GM21381 (cell line): ENCODE data around the gene TSPAN2.

Source experiments
- ATAC-seq: cut with Tn5 transposase; IDR thresholded peaks from one replicate; pipeline ENCODE4 v1.9.1; 2021; ENCODE audit warnings: mild to moderate bottlenecking, moderate library complexity; ENCODE audit not compliant: unreplicated experiment

The TSPAN2 gene

DNA sequence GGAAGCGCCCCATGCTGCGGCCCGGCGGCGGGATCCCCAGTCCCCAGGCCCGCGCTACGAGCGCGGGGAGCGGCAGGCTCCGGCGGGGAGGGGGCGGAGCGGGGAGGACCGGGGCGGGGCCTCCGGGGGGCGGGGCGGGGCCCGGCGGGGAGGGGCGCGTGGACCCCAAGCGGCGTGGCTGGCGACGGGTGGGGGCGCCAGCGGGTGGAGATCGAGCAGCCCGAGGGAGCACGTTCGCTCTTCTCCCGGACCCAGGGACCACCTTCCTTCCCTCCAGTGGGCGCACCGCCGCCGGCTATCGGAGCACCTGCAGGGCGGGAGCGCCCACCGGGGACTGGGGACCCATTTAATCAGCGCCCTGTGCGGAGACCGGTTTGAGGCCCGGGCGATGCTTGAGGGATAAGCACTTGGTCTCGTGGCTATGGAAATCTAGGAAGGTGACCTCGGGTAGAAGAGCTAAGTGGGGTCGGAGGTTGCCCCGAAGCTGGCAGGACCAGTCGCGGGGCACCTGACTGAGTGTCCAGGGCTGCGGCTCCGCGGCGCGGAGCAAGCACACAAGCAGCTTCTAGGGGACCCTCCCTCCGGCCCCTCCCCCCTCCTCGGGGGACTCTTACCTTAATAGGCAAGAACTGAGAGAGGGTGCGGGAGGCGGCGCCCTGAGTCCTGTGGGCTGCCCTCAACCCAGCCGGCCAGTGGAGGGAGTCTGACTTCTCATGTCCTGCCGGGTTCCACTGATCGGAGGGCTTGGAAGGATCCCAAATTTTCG, at the start of gene TSPAN2:
TSPAN2 (minus strand) TSS at position 84 of the 766 bp plus-strand sequence; CDS start at position 13, 71 bp downstream.
- ATAC-seq: no peak

DNA sequence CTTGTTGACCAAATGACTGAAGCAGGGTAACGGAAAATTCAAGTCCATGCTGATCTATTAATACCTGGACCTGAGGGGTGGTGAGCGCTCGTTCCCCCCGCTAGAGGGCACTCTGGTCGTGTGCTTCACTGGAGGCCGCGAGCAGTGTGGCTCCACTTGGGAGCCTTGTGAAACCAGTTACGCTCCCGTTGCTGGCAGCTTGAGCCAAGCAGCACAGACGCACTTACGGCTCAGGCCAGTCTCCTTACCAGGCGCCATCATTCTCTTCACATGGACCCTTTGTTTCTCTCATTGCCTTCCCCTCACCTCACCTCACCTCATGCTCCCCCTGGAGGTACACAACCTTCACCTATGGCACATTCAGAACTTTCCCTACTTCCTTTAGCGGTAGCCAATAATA, 49.7 kb upstream of the TSPAN2 start:
- ATAC-seq: peak; percentile 94

DNA sequence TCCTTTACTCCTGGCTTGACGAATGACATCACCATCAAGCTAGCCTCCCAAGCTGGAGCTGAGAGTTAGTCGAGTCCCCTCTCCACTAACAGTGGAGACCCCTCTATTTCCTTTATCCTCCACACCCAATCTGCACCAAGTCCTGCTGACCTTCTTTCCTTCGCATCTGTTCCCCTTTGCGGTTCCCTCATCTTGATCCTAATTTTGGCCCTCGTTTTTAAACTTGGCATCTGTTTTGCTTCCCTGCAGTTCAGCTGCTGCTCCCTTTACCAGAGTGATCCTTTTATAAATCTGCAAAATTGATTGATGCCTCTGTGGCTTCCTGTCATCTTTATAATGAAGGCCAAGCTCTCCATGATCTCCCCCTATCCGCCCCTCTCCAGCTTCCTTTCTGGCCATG, 49.0 kb upstream of the TSPAN2 start:
- no peak for ATAC-seq

DNA sequence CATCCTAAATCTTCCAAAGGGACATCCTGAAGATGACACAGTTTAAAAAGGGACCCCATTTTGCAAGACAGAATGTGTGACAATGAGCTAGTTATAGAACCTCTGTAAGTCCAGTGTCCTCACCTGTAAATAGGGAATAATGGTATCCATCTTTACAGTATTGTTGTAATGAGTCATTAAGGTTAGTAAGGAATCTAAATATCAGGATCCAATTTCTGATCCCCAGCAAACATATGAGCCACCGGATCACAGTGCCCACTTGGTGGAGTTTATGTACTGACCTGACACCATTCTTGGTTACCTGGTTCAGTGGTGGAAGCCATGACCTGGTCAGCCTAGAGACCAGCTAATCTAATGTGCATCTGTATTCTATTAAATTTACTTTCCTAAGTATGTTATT, 47.9 kb upstream of the TSPAN2 start:
- no peak for ATAC-seq

DNA sequence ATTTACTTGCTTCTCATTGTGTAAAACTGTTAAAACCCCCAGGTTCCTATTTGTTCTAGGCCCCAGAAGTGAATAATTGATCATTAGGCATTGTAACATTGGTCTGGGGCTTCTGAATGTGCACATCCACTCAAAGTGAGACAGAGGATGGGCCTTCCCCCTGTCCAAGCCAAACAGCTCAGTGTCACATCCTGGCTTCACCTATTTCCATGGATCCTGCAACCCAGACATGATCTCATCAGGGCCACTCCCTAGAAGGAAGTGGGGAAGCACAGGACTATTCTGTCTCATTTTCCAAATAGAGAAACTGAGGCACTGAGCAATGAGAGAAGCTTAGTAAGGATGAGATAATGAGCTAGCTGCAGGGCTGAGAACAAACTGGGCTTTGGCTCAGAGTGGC, 47.4 kb upstream of the TSPAN2 start:
- no peak for ATAC-seq

GRCh38 chr1:115136106-115136505, 46.8 kb upstream of the TSPAN2 start:
- no peak for ATAC-seq

- no peak for ATAC-seq
These were observed 46.4 kb upstream of the TSPAN2 start for GRCh38 chr1:115135681-115136080.

GRCh38 chr1:115134850-115135480, 45.7 kb upstream of the TSPAN2 start:
- ATAC-seq: no peak

DNA sequence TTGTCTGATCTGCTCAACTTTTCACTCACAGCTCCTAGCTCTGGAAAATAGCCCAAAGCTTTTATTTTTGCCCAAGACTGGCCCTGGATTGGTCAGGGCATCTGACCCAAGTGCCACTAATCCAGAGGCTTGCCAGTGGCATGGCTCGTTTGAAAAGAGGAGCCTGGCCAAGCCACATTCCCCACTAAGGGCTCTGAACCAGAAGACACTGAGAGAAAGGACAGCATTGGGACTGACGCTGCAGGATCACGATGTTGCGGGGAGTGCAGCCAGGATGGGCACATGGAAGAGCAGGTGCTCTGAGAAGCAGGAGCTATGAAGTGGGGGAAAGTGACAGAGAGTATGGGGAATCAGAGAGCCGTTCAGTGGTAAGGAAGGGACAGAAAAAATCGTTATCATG, 44.9 kb upstream of the TSPAN2 start:
- ATAC-seq: no peak

GRCh38 chr1:115133440-115133839, 44.1 kb upstream of the TSPAN2 start:
- ATAC-seq: no peak

DNA sequence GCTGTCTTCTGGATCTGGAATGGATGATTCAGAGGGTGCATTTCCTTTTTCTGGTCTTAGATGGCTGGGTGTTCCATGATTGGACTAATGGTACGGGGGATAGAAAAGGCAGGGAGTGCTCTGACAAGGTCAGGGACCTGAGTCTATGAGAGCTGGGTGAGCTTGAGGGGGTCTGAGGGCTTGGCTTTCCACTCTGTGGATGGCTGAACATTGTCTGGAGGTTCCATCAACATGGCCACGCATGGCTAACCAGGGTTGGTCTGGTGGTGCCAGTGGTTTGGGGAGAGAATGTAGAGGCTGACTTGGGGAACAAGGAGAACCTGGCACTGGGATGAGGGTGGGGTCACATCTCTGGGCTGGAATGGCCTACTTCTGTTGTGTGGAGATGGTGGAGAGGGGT, 41.5 kb upstream of the TSPAN2 start:
- no peak for ATAC-seq

DNA sequence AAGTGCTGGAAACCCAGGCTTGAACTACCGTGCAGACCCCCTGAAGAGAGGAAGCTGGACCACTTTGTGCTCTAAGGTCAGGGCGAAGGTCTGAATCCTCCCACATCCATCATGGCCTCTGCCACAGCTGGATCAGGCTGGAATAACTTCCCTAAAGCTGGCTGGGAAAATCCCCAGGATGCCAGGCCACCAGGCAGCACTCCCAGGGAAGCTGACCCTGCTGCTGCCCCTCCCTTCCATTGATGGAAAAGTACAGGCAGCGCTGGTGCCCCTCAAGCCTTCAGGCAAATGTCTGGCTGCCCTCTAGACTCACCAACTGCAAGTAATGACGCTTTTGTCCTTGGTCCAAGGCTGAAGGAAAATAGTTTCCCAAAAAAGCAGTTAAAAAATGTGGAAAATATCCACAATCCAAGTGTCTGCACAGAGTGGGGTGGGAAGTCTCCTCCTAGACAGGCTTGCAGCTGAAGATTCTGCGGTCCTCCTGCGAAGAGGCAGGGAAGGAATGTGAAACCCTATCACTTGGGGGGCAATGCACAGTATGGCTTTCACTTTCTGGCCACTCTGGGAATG, 39.9 kb upstream of the TSPAN2 start:
- no peak for ATAC-seq

GRCh38 chr1:115127539-115127938, 38.2 kb upstream of the TSPAN2 start:
- no peak for ATAC-seq

- no peak for ATAC-seq
These were observed 37.2 kb upstream of the TSPAN2 start for GRCh38 chr1:115126516-115126915.

- ATAC-seq: no peak
These were observed 33.8 kb upstream of the TSPAN2 start for GRCh38 chr1:115123116-115123515.

DNA sequence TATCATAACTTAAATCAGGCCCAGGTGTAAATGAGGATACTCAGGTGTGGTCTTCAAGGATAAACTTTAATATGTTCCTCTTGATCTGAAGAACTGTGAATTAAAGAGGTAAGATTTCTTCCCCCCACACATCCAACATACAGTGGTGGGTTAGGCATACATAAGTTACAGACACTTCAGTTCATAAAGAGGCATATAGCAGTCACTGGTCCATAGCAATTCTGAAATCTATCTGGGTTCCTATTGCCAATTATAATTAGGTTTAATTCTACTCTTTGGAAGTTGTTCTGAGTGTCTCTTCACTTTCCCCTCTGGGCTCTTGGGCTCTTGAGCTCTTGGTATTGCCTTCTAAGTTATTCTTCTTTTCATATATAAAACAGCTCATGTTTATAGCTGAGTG, 32.5 kb upstream of the TSPAN2 start:
- ATAC-seq: no peak

- ATAC-seq: no peak
These were observed 31.0 kb upstream of the TSPAN2 start for GRCh38 chr1:115120296-115120695.

GRCh38 chr1:115118611-115119010, 29.3 kb upstream of the TSPAN2 start:
- ATAC-seq: no peak

- no peak for ATAC-seq
These were observed 28.8 kb upstream of the TSPAN2 start for GRCh38 chr1:115118086-115118485.

- ATAC-seq: no peak
These were observed 28.0 kb upstream of the TSPAN2 start for GRCh38 chr1:115117298-115117697.

- no peak for ATAC-seq
These were observed 27.2 kb upstream of the TSPAN2 start for GRCh38 chr1:115116512-115116911.

GRCh38 chr1:115115521-115116161, 26.3 kb upstream of the TSPAN2 start:
- ATAC-seq: no peak
